Measurements from ENCODE around the gene DNAH1.

DNAH1 gene

DNA sequence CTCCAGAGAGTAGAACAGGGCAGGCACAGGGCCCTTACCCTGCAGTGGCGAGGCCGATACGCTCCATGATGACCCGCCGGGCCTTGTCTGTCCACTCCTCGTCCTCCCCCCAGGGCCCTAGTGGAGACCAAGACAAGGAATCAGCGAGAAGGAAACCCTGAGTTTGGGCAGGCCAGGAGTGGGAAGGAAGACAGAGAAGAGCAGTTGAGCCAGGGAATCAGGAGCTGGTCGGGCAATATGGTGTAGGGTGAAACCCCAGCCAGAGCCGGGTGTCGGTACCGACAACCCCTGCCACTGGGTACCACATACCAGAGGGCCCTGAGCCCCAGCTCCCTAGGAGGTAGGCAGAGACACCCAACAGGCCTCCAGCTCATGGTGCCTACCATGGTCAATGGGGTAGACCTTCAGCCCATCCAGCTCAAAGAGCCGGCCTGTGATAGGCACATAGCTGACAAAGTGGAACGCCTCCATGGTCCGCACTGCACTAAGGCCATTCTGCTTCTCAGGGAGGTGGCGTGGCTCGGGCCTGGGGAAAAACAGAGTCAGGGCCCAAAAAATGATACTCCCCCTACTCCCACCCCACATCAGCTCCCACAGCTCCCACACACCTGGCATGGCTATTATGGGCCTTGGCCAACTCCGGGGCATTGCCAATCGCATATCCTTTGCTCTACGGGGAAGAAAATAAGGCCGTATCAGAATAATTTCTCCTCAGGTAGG, 90.8 kb downstream of the DNAH1 start:
- DNase-seq: no peak

DNA sequence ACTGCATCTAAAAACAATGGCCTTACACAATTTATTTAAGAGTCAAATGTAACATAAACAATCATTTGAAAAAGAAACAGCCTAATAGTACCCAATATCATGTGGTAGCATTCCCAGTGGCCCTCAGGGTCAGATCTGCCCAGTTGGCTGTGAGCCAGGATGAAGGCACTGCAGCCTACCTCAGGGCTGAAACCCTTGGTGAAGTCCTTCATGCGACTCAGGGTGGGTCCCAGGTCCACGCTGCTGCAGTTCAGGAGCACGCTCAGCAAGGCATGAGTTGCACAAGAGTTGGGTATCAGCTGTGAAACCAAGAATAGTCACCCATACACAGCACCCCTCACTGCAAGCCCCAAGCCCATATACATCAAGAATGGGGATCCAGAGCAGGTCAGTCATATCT, 91.7 kb downstream of the DNAH1 start:
- no peak for DNase-seq

DNA sequence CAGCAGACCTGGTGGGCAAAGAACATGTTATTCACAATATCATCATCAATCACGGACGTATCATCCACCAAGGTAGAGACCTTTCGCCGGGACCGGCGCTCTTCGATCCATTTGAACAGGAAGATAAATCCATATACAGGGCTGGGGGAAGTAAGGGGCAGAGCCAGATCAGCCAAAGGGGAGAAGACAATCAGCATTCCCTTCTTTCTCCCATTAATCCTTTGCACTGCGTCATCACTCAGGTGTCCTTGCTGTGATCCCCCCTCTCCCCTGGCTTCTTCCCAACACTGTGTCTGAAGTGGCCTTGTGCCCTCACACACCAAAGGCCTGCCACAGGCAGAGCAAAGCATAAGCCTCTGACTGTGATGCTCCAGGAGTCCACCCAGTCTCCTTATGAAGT, 92.3 kb downstream of the DNAH1 start:
- no peak for DNase-seq

DNA sequence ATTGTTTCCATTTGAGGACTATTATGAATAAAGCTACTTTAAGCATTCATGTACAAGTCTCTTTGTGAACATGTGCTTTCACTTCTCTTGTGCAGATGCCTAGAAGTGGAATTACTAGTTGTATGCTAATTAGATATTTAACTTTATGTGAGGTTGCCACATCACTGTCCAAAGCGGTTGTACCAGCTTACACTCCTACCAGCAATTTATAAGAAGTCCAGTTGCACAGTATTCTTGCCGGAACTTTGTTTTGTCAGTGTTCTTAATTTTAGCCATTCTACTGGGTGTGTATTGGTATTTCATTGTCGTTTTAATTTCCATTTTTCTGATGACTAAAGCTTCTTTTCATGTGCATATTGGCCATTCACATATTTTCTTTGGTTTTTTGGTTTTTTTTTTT, 99.7 kb downstream of the DNAH1 start:
- no peak for DNase-seq

DNA sequence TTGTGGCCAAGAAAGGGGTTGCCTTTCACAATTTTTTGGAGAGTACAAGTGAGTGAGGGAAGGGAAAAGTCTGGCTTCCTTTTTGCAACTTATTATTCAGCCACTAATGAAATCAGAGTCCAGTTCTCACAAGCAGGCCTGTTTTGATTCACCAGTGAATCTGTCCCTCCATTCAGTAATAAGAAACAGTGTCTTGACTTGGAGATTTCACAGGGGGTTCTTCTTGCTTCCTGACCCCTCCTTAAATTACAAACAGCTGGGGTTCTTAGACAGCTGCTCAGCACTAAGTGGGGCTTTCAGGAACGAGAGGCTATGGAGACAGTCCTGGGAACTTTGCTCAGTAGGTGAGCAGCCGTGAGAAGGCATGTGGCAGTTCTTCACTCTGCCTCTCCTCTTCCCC, 104.3 kb downstream of the DNAH1 start:
- no peak for DNase-seq

DNA sequence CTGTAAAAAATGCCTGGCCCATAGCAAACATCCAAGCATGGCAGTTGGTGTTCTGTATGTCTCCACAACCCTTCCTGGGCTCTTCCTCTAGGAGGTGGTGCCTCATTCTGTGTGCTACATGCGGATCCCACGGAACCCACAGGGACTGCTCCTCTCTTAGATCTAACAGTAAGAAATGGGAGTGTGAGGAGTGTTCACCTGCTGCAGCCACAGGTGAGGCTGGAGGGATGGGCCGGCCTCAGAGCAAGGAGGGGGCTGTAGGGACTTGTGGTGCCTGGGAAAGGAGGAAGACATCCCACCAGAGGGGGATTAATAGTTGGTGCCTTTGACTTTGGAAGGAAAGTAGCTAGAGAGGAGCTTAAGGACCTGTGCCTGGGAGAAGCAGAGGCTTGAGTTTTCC, 106.5 kb downstream of the DNAH1 start:
- no peak for DNase-seq

DNA sequence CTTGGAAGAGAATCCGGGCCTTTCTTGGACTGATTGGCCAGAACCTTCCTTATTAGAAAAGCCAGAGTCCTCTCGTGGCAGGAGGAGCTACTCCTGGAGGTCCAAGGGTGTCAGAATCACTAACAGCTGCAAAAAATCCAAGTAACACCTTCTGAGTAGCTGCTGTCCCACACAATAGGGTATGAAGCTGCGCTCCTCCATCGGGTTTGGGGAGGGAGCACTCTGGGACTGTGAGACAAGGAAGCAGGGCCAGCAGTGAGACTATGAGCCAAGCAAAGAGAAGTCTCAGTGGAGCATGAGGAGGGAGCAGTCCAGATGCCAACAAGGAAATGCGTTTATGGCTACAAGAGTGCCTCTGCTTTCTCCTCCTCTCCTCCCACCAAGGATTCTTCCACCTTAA, 107.1 kb downstream of the DNAH1 start:
- DNase-seq: no peak

DNA sequence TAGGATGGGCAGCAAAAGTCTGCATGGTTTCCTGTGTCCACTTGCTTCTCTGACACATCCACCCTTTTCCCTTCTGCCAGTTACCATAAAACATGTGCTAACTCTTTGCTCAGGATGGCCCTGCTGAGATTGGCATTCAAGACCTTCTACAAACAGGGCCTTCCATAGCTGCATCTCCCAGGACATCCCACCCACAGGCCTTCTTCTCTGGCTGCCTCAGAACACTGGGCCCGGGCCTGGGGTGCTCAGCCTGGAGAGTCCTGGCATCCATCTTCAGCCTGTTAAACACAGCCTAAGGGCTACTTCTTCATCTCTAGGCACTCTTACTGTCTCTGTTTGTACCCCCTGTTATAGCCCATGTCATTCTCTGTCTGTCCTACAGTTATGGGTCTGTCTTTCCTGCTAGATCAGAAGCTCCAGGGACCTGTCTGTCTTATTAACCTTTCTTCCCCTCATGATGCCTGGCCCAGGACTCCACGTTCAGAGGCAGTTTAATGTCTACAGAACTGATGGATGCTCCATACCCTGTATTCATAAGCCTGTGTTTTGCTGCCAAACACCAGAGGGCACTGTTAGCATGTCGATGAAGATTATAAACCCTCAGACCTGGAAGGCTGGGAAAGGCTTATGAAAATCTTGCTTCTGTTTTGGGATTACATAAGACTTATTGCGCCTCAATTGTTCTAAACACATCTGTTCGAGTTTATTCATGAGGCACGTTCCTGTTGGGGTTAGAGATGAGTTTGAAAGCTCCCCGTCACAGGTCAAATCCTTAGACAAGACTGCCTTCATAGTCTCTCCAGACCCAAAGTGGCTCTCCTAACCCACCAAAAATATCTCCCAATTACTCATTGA, 112.3 kb downstream of the DNAH1 start:
- no peak for DNase-seq

DNA sequence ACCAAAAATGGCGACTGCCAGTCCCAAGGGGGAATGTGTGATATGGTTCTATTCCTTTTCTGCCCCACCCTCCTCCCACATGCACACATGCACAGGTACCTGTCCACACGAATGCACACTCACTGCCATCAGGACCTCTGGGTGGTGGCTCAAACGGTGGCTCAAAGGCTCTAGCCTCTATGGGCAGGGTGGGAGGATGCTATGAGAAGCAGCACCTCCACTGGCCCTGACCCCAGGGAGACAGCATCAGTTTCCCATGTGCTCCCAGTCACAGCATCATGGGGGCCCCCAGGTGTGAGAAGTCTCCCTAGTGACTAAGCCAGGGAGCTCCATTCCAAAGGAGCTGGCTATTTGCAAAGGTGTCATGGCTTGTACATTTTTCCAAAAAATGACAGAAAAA, 112.9 kb downstream of the DNAH1 start:
- no peak for DNase-seq

DNA sequence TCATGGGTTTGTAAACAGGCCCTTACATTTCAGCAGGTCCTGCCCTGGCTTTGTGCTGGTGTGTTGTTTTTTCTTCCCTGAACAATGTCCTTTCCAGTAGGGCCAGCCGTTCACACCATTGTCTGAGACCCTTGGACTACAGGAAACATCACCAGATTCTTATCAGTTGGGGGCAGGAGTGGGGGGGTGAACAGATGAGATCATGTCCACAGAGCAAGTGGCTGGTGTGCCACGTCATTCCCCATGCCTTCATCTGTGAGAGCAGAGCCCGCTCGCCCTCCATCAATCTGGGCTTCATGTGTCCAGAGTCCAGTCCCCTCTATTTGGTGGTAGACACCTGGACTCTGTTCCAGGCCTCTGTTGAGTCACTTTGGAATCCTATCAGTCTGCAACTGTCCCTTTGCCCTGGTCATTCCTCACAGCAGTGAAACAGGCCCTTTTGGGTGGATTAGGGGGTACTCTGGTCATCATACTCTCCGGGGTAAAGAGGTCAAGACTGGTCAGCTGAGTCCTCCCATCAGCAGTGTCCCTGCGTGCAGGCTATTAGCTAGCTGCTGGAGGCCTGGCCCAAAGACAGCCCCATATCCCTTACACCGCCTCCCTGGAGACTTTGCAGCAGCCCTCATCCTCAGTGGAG, 113.8 kb downstream of the DNAH1 start:
- no peak for DNase-seq

DNA sequence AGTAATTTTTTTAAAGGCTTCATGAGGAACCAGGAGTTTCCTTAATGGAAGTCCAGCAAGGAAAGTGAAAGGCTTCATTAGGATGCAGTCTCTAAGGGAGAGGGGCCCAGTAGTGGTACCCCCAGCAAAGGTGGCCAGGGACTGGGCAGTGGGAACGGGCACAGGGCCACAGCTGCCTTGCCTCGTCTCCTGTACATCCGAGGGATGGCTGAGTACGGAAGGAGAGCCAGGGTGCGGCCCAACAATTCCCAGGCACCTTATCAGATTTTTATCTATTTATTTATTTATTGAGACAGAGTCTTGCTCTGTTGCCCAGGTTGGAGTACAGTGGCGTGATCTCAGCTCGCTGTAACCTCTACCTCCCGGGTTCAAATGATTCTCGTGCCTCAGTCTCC, 114.3 kb downstream of the DNAH1 start:
- DNase-seq: no peak

DNA sequence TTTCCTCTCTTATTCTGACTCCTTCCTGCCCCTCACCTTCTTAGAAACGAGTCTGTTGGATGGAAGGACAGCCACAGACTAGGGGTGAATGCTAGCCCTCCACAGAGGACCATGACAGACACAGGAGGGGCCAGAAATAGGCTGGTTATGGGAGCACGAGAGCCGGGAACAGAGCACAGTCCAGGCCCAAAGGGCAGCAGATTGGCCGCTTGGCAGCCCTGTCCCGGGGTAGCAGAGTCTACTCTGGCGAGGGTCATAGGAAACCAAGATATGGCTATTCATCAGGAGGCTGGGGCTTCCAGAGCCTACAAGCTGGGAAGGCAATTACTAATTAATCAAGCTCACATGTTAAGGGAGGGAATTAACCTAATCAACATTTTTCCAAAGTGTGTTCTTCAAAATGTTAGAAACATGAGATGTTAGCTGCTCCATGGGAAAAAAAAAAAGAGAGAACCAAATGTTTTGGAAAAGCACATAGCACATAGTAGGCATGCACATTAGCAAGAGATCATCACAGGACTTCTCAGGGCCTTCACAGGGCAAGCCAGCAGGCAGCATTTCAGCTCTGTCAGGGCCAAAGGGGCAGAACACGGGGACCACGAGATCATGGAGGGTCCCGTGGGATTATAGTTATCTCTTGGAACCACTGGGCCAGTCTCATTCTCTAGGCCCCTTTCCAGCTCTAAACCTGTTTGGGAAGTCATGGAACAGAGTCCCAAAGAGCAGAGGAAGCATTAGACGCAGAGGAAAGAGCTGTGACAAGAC, 115.5 kb downstream of the DNAH1 start:
- DNase-seq: no peak

DNA sequence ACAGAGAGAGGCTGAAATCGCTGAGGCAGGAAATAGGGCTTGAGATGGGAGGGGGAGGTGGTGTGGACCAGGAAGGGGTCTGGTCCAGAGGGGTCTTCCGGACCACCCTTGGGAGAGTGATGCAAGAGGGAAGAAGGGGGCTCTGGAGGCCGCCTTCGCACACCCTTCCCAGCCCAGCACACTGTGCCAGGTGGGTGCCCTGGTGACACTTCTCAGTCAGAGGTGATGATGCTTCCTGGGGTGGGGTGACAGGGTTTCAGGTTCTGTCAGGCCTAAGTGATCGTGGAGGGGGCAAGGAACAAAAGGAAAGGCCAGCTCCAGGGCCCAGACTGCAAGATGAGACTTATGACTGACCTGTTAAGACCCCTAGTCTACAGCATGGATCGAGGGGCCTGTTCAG, 116.1 kb downstream of the DNAH1 start:
- DNase-seq: no peak

DNA sequence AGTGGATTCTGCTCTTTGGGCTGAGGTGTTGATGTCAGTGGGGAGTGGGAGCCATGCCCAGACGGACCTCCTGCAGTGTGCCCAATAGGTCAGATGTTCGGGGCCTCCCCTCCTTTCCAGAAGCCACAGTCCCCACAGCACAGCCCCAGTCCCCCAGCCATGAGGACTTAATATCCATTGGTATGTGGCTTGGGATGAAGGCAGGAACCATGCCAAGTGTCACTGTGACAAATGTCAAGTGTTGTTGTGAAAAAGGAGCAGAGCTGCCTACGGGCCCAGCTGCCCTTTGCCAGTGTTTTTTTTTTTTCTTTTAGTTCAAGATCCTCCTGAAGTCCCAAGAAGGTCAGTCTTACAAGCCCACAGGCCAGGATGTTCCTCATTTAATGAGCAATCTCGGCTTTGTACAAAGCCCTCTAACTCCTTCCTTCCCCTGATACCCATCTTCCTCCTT, 116.6 kb downstream of the DNAH1 start:
- DNase-seq: no peak

DNA sequence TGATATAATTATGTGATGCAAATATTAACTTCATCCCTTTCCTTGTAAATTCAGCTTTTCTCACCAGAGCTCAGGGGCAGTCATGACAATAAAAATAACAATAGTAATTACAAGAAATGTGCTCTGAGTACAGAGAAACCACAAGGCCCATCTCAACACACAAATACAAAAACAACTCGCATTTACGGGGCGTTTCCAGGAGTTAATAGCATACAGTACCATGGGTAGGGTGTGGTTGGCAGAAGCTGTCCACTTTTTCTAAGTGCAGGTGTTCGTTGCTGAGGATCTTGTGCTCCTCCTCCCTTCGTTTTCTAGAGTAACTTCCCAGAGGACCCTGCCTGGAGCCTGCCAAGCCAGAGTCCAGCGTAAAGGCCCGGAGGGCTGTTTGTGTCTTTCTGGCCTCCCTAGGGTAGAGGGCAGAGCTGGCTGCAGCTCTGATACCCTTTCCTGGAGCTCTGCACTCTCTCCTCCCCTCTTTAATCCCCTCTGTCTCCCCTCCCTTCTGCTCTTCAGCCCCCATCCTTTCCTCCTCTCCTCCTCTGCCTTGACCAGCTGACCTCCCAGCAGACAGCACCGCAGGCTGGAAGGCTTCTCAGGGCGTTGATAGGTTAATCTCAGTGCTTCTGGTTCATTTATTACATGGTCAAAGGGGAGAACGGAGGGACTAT, 117.3 kb downstream of the DNAH1 start:
- no peak for DNase-seq

DNA sequence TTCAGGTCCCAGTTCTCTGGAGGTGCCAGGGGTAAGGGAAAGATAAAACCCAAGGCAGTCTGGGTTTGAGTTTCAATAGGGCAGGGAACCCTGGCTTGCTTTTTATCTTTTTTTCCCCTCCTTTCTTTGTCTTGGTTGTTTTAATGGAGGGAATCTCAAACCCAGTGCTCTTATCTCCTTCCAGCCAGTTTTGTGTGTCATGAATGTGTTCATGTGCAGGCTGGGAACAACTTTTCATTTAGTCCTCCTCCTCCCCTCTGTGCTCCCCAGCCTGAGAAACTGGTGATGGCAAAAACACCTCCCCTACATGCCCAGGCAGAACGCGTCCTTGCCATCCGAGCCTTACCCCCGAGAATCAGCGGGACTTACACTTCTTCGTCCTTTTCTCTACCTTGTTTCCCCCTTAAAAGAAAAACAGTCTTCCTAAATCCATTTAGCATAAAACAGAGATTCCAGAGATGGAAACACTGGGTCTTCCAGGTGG, 117.9 kb downstream of the DNAH1 start:
- no peak for DNase-seq

DNA sequence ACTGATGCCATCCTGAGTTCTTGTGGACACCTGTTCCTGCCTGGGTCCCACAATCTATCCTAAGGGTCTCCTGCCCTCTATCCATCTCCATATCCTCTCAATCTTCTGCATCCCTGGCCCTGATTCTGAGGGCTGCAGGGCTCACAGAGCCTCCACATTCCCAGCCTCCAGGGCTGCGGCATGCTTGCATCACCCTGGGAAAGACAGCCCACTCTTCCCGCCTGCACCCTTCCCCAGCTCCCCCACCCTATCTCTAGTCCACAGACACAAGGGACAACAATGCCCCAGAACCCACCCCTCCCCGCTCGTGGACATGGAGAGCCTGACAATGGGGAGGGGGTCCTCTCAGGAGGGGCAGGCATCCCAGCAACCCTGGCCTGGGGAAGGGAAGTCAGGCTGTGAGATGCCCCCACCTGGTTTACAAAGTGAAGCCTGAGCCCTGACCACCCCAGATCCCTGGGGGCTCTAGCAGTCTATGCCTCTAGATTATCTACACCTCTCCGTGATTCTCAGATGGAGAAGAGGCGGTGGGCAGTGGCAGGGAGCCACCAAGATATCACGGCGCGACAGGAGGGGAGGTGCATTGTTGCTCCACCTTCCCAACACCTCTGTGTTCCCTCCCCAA, 118.5 kb downstream of the DNAH1 start:
- no peak for DNase-seq

DNA sequence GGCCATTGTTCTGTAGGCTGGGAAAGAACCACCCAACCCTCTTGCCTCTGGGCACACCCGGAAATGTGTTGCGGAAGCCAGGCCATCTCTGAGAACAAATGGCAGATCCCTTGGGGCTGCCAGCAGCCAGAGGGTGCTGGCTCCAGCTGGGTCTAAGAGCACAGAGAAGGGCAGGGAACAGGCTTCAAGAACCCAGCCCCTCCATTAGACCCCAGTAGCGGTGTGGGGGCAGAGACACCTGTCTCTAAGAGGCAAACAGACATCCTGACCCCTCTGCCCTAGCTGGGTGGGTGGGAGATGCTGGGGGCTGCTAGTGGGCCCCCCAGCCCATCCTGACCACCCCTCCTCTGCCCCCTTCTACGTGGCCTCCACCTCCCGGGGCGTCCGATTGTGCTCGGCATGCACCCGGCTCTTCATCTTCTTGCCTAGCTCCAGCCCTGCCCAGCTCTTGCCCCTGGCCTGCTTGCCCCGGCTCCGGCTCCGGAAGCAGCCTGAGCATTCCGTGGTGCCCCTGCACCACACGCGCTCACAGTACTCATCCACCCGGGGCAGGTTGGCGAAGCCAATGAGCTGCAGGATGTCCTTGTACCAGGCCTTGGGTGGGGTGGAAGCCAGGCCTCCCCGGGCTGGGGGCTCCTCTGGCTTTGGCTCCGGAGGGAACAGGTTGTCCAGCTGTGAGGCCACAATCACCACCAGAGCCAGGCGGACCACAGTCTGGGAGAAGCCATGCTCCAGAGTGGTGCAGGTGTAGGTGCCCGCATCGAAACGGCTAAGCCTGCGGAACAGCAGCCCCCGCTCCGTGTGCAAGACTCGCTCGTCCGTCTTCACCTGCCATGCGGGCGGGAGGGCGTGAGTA, 119.4 kb downstream of the DNAH1 start:
- DNase-seq: no peak

DNA sequence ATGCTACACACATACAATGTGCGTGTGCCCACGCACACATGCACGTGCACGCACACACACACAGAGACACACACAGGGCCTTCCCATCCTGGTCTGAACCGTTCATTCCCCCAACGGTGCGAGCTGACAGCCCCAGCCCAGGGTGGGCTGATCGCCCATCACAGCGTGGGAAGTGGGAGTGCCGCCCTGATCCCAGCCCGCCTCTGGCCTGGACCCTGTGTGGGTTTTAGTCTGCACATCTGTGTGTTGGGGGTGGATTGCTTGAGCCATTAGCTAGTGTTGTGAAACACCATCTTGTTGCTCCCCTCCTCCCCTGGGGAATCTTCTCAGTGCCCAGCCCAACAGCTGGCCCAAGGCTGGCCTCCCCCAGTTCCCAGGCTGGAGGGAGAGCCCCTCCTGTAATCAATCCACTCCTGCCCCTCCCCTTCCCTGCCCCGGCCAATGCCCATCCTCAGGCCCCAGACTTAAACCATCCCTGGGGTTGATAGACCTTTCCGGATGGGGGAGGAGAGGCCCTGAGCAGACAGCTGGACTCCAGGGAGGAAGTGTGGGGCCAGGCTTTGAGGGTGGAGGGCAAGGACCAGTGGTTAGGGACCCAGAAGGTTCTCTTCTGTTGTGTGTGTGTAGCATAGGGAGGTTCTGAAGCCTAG, 120.5 kb downstream of the DNAH1 start:
- no peak for DNase-seq

All from effector CD8-positive, alpha-beta T cell (primary cell).